GM12878 (cell line): ENCODE results near the gene GOPC. TPM values are rescaled to one million over a fixed set of nuclear protein-coding genes. Genes with fewer than 3 reads are reported as not detected.

Experiments used
- ATAC-seq: fragments of 200-7000 bp; cut with Tn5 transposase; 3 replicates; pipeline ENCODE4 v1.9.1; 2020; ENCODE audit warnings: mild to moderate bottlenecking, moderate library complexity
- BruUV-seq: library from RNA; stranded (reverse); fragments of 400-500 nt; replicated peaks from 2 replicates; lab custom pipeline; 2021; lab: Mats Ljungman, UMichigan
- CTCF ChIA-PET: fragments of 300-600 bp; sonication (Branson Sonifier 250); formaldehyde crosslinking; extraction: SDS; loops from one replicate; lab custom pipeline; 2021; ENCODE audit warnings: inconsistent platforms; lab: Yijun Ruan, JAX
- POLR2A ChIA-PET: fragments of 350-600 bp; formaldehyde crosslinking; extraction: SDS; loops from one replicate; lab custom pipeline; 2021; ENCODE audit warnings: inconsistent platforms; lab: Charles Lee
- RAD21 ChIA-PET: fragments of 300-600 bp; sonication (Branson Sonifier 250); formaldehyde crosslinking; loops from one replicate; lab custom pipeline; 2023; ENCODE audit warnings: antibody characterized with exemption; ENCODE audit not compliant: unreplicated experiment; lab: Charles Lee
- SMC1A ChIA-PET: fragments of 300-600 bp; sonication (Branson Sonifier 250); formaldehyde crosslinking; loops from one replicate; lab custom pipeline; 2023; ENCODE audit not compliant: unreplicated experiment, uncharacterized antibody; lab: Charles Lee
- DNase-seq: peaks from one replicate; pipeline ENCODE4 v3.0.0-alpha.2; 2011; ENCODE audit warnings: low read depth, low spot score
- FAIRE-seq: peaks from 3 replicates; lab custom pipeline; 2011; peaks lifted over from hg19 to GRCh38; lab: Jason Lieb, UNC
- H2AFZ ChIP-seq: 2 replicates; pipeline ENCODE4 v1.6.0; 2011; ENCODE audit warnings: low read depth, low read length, control low read depth; ENCODE audit not compliant: control insufficient read depth
- H3K27ac ChIP-seq: 2 replicates; pipeline ENCODE4 v1.5.1; 2011; ENCODE audit warnings: control low read depth; ENCODE audit not compliant: control insufficient read depth, insufficient read depth
- H3K27me3 ChIP-seq, 2 experiments: replicated peaks in 1 of 2; 2 replicates each; pipeline versions ENCODE4 v1.6.0 to v1.6.1; 2011; ENCODE audit warnings: low read length in 1 of 2; ENCODE audit not compliant: control insufficient read depth in 2 of 2, insufficient read depth in 2 of 2
- H3K36me3 ChIP-seq, 2 experiments: 2 replicates each; pipeline ENCODE4 v1.5.1; 2011; ENCODE audit warnings: low read length in 1 of 2; ENCODE audit not compliant: control insufficient read depth in 2 of 2, insufficient read depth in 2 of 2
- H3K4me1 ChIP-seq: 2 replicates; pipeline ENCODE4 v1.6.1; 2011; ENCODE audit warnings: mild to moderate bottlenecking, low read length, moderate library complexity, mixed read lengths; ENCODE audit not compliant: control insufficient read depth, insufficient read depth
- H3K4me2 ChIP-seq: 2 replicates; pipeline ENCODE4 v1.6.0; 2011; ENCODE audit warnings: control low read depth; ENCODE audit not compliant: control insufficient read depth, insufficient read depth
- H3K4me3 ChIP-seq: fragments of 200-600 bp; sonication (generic); 2 replicates; pipeline ENCODE4 v1.5.1; 2016
- H3K79me2 ChIP-seq: 2 replicates; pipeline ENCODE4 v1.6.0; 2011; ENCODE audit warnings: low read length; ENCODE audit not compliant: control insufficient read depth, insufficient read depth
- H3K9ac ChIP-seq: 2 replicates; pipeline ENCODE4 v1.8.0; 2011; ENCODE audit warnings: low read length, control low read depth, mixed read lengths; ENCODE audit not compliant: control insufficient read depth, insufficient read depth
- H3K9me3 ChIP-seq: replicated peaks from 3 replicates; pipeline ENCODE4 v1.5.1; 2011; ENCODE audit warnings: mild to moderate bottlenecking, low read length; ENCODE audit not compliant: control insufficient read depth, insufficient read depth
- H4K20me1 ChIP-seq: 2 replicates; pipeline ENCODE4 v1.6.0; 2011; ENCODE audit not compliant: control insufficient read depth, insufficient read depth
- CBX3 ChIP-seq: fragments of 200-600 bp; sonication (generic); IDR thresholded peaks from 2 replicates; pipeline ENCODE4 v1.6.1; 2016; ENCODE audit warnings: low read depth, borderline replicate concordance
- LARP7 ChIP-seq: fragments of 450-650 bp; IDR thresholded peaks from 2 replicates; pipeline ENCODE4 v1.6.1; 2017; ENCODE audit warnings: mild to moderate bottlenecking
- MEF2B ChIP-seq: fragments of 450-650 bp; IDR thresholded peaks from 2 replicates; pipeline ENCODE4 v1.6.1; 2018; ENCODE audit warnings: mild to moderate bottlenecking, moderate library complexity; ENCODE audit not compliant: partially characterized antibody, poor library complexity, severe bottlenecking
- WGBS: methylation state at CpG from one replicate; pipeline ENCODE4 v1.1.6; 2016; ENCODE audit warnings: low lambda C conversion rate; ENCODE audit not compliant: insufficient replicate concordance, insufficient coverage; ENCODE audit errors: missing lambda C conversion rate; 5-methylcytosine and 5-hydroxymethylcytosine counted together
- in situ Hi-C: fragments of 300-500 bp; cut with MboI; formaldehyde crosslinking; loops from 9 replicates; pipeline ENCODE4 v1.14.3; 2018; ENCODE audit warnings: mixed read lengths
- intact Hi-C: fragments of 100-400 bp; cut with micrococcal nuclease; formaldehyde crosslinking; loops from one replicate; pipeline ENCODE4 v1.14.2; 2022; ENCODE audit not compliant: unreplicated experiment
- polyA plus RNA-seq, 11 experiments: library from polyadenylated mRNA; depleted of rRNA in 4 of 11; unstranded in 6 of 11; stranded (reverse) in 5 of 11; fragments of >200 nt; fragmentation: Nextera tagmentation in 4 of 11; fragmentation: Illumina TruSeq in 1 of 11; extraction: Ambion mirVana in 4 of 11; extraction: Trizol in 1 of 11; gene quantifications; 1 replicate in 1 of 11; 2 replicates in 10 of 11; pipeline versions ENCODE4 v1.2.1 to v1.2.3, GENCODE V29; 2011 to 2016; ENCODE audit warnings: inconsistent platforms in 2 of 11, missing spikeins in 2 of 11, low read depth in 1 of 11
- total RNA-seq, 4 experiments: library from RNA; depleted of rRNA in 3 of 4; stranded (reverse); fragments of >200 nt in 3 of 4; fragmentation: Illumina TruSeq in 1 of 4; extraction: Trizol in 1 of 4; gene quantifications; 2 replicates each; pipeline versions ENCODE4 v1.2.1 to v1.2.3, GENCODE V29; 2013 to 2021
- TF ChIP-seq, protein P1 (sequence below): fragments of 450-650 bp; formaldehyde crosslinking; IDR thresholded peaks from 2 replicates; pipeline ENCODE4 v1.4.0; 2022; ENCODE audit warnings: mild to moderate bottlenecking, moderate library complexity
- TF ChIP-seq, protein P2 (sequence below): IDR thresholded peaks from 2 replicates; pipeline ENCODE4 v1.6.1; 2011; ENCODE audit warnings: borderline replicate concordance, low read depth, mild to moderate bottlenecking, moderate library complexity, mixed read lengths, low read length; ENCODE audit not compliant: insufficient read depth; ENCODE audit errors: extremely low read length

The GOPC gene
- total and polyA plus RNA-seq, 10 of the 15 experiments (the other 5 are each of a cell fraction or from before 2014, with no cell fraction given) = 5.8 to 28.5 (median 18.0) TPM

DNA sequence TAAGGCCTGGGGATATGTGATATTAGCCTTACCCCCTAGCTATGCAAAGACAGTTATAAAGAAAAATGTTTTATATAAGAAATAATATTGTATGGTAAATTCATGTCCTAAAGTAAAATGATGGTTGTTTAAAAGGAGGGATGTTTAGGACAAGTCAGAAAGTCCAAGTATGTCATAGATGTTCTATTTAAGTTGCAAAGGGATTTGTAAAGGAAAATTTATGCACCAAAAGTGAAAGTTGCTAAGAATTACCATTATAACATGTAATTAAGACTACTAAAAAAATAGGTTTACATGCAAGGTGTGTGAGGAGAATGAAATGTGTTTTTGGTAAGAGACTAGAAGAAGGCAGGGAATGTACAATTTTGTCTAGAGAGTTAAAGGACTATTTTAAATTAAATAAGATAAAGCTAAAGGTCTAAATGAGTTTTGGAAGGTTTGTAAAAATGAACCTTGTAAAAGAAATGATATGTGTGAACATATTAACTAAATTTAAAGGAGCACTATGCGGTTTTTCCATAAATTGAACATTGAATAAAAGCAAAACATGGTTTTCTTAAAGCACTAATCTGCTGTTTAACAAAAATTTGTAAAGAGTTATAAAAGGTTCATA, 22.7 kb upstream of the GOPC start:
- H3K9me3 ChIP-seq = no peaks in the 10 kb centered on the region; the same call in 2 of the 3 replicates
- FAIRE-seq = no peak
- no peak overlapping the region for H3K27ac ChIP-seq
- intact Hi-C loops = no loop called here
- ChIA-PET CTCF (interaction anchor here (0.8 to 1.2 kb wide), 2 partner anchors 12 to 17 kb away, joined by 3 read pairs; no protein-coding TSS in a partner anchor), RAD21 (interaction anchor here (0.6 kb wide), 1 partner anchor 114 kb away, joined by 4 read pairs; no protein-coding TSS in a partner anchor), SMC1A (interaction anchor here (1.4 to 1.9 kb wide), 2 partner anchors 10 to 12 kb away, joined by 3 to 4 read pairs; no protein-coding TSS in a partner anchor), POLR2A (no interaction called here)
- H2AFZ ChIP-seq = no peak overlapping the region
- no peaks in the 10 kb centered on the region for H3K36me3 ChIP-seq
- no peak for DNase-seq
- in situ Hi-C loops = no loop called here
- BruUV-seq = no TSS peak
- H3K27me3 ChIP-seq = no peaks in the 10 kb centered on the region
- TF ChIP-seq MEF2B (no peak), LARP7 (no peak), CBX3 (no peak)
- TF ChIP-seq, protein P1, sequence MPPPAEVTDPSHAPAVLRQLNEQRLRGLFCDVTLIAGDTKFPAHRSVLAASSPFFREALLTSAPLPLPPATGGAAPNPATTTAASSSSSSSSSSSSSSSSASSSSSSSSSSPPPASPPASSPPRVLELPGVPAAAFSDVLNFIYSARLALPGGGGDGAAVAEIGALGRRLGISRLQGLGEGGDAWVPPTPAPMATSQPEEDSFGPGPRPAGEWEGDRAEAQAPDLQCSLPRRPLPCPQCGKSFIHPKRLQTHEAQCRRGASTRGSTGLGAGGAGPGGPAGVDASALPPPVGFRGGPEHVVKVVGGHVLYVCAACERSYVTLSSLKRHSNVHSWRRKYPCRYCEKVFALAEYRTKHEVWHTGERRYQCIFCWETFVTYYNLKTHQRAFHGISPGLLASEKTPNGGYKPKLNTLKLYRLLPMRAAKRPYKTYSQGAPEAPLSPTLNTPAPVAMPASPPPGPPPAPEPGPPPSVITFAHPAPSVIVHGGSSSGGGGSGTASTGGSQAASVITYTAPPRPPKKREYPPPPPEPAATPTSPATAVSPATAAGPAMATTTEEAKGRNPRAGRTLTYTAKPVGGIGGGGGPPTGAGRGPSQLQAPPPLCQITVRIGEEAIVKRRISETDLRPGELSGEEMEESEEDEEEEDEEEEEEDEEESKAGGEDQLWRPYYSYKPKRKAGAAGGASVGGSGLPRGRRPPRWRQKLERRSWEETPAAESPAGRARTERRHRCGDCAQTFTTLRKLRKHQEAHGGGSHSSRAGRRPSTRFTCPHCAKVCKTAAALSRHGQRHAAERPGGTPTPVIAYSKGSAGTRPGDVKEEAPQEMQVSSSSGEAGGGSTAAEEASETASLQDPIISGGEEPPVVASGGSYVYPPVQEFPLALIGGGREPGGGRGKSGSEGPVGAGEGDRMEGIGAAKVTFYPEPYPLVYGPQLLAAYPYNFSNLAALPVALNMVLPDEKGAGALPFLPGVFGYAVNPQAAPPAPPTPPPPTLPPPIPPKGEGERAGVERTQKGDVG (CRISPR knock-in tag) = no peak
- TF ChIP-seq, protein P2, sequence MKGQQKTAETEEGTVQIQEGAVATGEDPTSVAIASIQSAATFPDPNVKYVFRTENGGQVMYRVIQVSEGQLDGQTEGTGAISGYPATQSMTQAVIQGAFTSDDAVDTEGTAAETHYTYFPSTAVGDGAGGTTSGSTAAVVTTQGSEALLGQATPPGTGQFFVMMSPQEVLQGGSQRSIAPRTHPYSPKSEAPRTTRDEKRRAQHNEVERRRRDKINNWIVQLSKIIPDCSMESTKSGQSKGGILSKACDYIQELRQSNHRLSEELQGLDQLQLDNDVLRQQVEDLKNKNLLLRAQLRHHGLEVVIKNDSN = no peak
- no peak overlapping the region for H3K9ac ChIP-seq
- H3K4me3 ChIP-seq = no peak overlapping the region
- no peak for ATAC-seq
- 96% methylated on average over 1 of the region's 1 CpG for WGBS
- no peaks in the 10 kb centered on the region for H3K79me2 ChIP-seq
- no peak overlapping the region for H3K4me2 ChIP-seq
- H3K4me1 ChIP-seq = no peaks in the 10 kb centered on the region
- H4K20me1 ChIP-seq = no peaks in the 10 kb centered on the region
